GM23248 (cell line): ENCODE measurements around the gene LRRK2.

ENCODE experiments used
- EZH2 ChIP-seq: fragments of 200-600 bp; sonication (generic); IDR thresholded peaks from 2 replicates; pipeline ENCODE4 v1.6.1; 2018; ENCODE audit warnings: antibody characterized with exemption, mild to moderate bottlenecking; ENCODE audit not compliant: insufficient read depth, poor library complexity, severe bottlenecking
- EZH2phosphoT487 ChIP-seq: fragments of 200-600 bp; sonication (generic); IDR thresholded peaks from 2 replicates; pipeline ENCODE4 v1.6.1; 2018; ENCODE audit warnings: antibody characterized with exemption, moderate library complexity, mild to moderate bottlenecking, low read depth; ENCODE audit not compliant: insufficient read depth

GRCh38 chr12:40382217-40382616 lies 157.4 kb downstream of the LRRK2 start:
- TF ChIP-seq EZH2, result no peak
- no peak for TF ChIP-seq EZH2phosphoT487
